CD14-positive monocyte (primary cell): ENCODE results near the gene HACD3. TPM values are rescaled to one million over a fixed set of nuclear protein-coding genes. Genes with fewer than 3 reads are reported as not detected.
"Not testable (repeated sequence)": the region's sequence is repeated elsewhere in the genome, so short reads cannot be mapped to it uniquely, and the experiment has no call there.

Experiments used
- DNase-seq, 3 donors: peaks; one replicate each; pipeline ENCODE4 v3.0.0-alpha.2; 2011 to 2022
- H2AFZ ChIP-seq: 2 replicates; pipeline ENCODE4 v1.6.0; 2012; ENCODE audit warnings: mild to moderate bottlenecking, low read depth, low read length, inconsistent platforms; ENCODE audit not compliant: insufficient read depth, poor library complexity, severe bottlenecking
- H3K27ac ChIP-seq, 2 donors: 1 replicate in 1 of 2; 2 replicates in 1 of 2; pipeline ENCODE4 v1.5.1; 2012 to 2013; ENCODE audit warnings: low read length in 2 of 2, control low read depth in 1 of 2, inconsistent platforms in 1 of 2, low read depth in 1 of 2, mild to moderate bottlenecking in 1 of 2
- H3K27me3 ChIP-seq, 2 donors: one replicate each; pipeline versions ENCODE4 v1.6.0 to v1.6.1; 2011 to 2013; ENCODE audit warnings: low read length in 2 of 2; ENCODE audit not compliant: control insufficient read depth in 2 of 2, insufficient read depth in 2 of 2
- H3K36me3 ChIP-seq, 2 donors: replicated peaks in 1 of 2; 1 replicate in 1 of 2; 2 replicates in 1 of 2; pipeline versions ENCODE4 v1.5.1 to v1.6.1; 2012 to 2013; ENCODE audit warnings: low read length in 2 of 2, control low read depth in 1 of 2, inconsistent platforms in 1 of 2, mild to moderate bottlenecking in 1 of 2; ENCODE audit not compliant: insufficient read depth in 2 of 2, control insufficient read depth in 1 of 2
- H3K4me1 ChIP-seq, 2 donors: 1 replicate in 1 of 2; 2 replicates in 1 of 2; pipeline versions ENCODE4 v1.5.1 to v1.6.1; 2012 to 2013; ENCODE audit warnings: low read length in 2 of 2, control low read depth in 1 of 2, inconsistent platforms in 1 of 2, mild to moderate bottlenecking in 1 of 2, moderate library complexity in 1 of 2; ENCODE audit not compliant: insufficient read depth in 2 of 2, control insufficient read depth in 1 of 2
- H3K4me2 ChIP-seq: replicated peaks from 2 replicates; pipeline ENCODE3; 2012; ENCODE audit warnings: low read length, moderate library complexity, mild to moderate bottlenecking; ENCODE audit not compliant: poor library complexity, severe bottlenecking; ENCODE audit errors: extremely low read depth
- H3K4me3 ChIP-seq, 3 experiments: fragments of 200-600 bp in 1 of 3; sonication (generic) in 1 of 3; replicated peaks in 1 of 3; 1 replicate in 2 of 3; 2 replicates in 1 of 3; pipeline ENCODE4 v1.5.1; 2011 to 2013; ENCODE audit warnings: low read length in 3 of 3, mild to moderate bottlenecking in 3 of 3, control low read depth in 2 of 3, low read depth in 2 of 3, inconsistent platforms in 1 of 3, moderate library complexity in 1 of 3
- H3K79me2 ChIP-seq: 2 replicates; pipeline ENCODE4 v1.6.0; 2012; ENCODE audit warnings: mild to moderate bottlenecking, control low read depth, inconsistent platforms, low read length, moderate library complexity; ENCODE audit not compliant: insufficient read depth
- H3K9ac ChIP-seq: 2 replicates; pipeline ENCODE4 v1.6.0; 2017; ENCODE audit warnings: low read length, mild to moderate bottlenecking; ENCODE audit not compliant: insufficient read depth, poor library complexity, severe bottlenecking
- H3K9me3 ChIP-seq, 2 donors: replicated peaks in 1 of 2; 1 replicate in 1 of 2; 2 replicates in 1 of 2; pipeline versions ENCODE4 v1.5.1 to v1.6.1; 2012 to 2013; ENCODE audit warnings: low read length in 2 of 2, control low read depth in 1 of 2; ENCODE audit not compliant: control insufficient read depth in 1 of 2, insufficient read depth in 1 of 2
- H4K20me1 ChIP-seq: 2 replicates; pipeline ENCODE4 v1.6.0; 2012; ENCODE audit warnings: mild to moderate bottlenecking, low read length, control low read depth, moderate library complexity; ENCODE audit not compliant: insufficient read depth
- H3K27ac Mint-ChIP-seq, 7 donors: one replicate each; pipeline ENCODE4 v1.8.0; 2020; ENCODE audit warnings: mild to moderate bottlenecking in 7 of 7, mixed read lengths in 7 of 7, moderate library complexity in 6 of 7, inconsistent platforms in 2 of 7
- H3K27me3 Mint-ChIP-seq, 3 donors: one replicate each; pipeline ENCODE4 v1.8.0; 2021 to 2022; ENCODE audit warnings: low read depth in 3 of 3, mild to moderate bottlenecking in 3 of 3, mixed read lengths in 3 of 3, moderate library complexity in 3 of 3, inconsistent platforms in 1 of 3
- H3K36me3 Mint-ChIP-seq, 2 donors: one replicate each; pipeline ENCODE4 v1.8.0; 2020; ENCODE audit warnings: mixed read lengths in 2 of 2, inconsistent platforms in 1 of 2, mild to moderate bottlenecking in 1 of 2
- H3K4me1 Mint-ChIP-seq: one replicate; pipeline ENCODE4 v1.8.0; 2020; ENCODE audit warnings: mild to moderate bottlenecking, mixed read lengths
- H3K4me3 Mint-ChIP-seq, 2 donors: one replicate each; pipeline ENCODE4 v1.8.0; 2020; ENCODE audit warnings: mild to moderate bottlenecking in 2 of 2, mixed read lengths in 2 of 2, moderate library complexity in 1 of 2
- H3K9me3 Mint-ChIP-seq, 7 donors: one replicate each; pipeline ENCODE4 v1.8.0; 2020 to 2022; ENCODE audit warnings: mixed read lengths in 7 of 7, mild to moderate bottlenecking in 6 of 7, moderate library complexity in 6 of 7, inconsistent platforms in 2 of 7
- WGBS: methylation state at CpG from one replicate; pipeline ENCODE4 v1.1.5; 2013; ENCODE audit warnings: missing lambda C conversion rate; ENCODE audit not compliant: insufficient coverage; 5-methylcytosine and 5-hydroxymethylcytosine counted together
- intact Hi-C, 2 donors: fragments of 100-400 bp; cut with micrococcal nuclease; formaldehyde crosslinking; loops; one replicate each; pipeline versions ENCODE4 v1.15.0 to v1.15.1; 2023
- polyA plus RNA-seq, 3 donors: library from polyadenylated mRNA; depleted of rRNA in 1 of 3; unstranded in 2 of 3; stranded (reverse) in 1 of 3; fragments of 300-500 nt in 2 of 3; fragments of >200 nt in 1 of 3; fragmentation: Illumina TruSeq in 2 of 3; gene quantifications; 1 replicate in 2 of 3; 2 replicates in 1 of 3; pipeline ENCODE4 v1.2.3, GENCODE V29; 2012 to 2021
- TF ChIP-seq, protein P1 (sequence below): fragments of 200-600 bp; IDR thresholded peaks from one replicate; pipeline ENCODE4 v1.8.0; 2022; ENCODE audit warnings: antibody characterized with exemption, mild to moderate bottlenecking

HACD3 gene
- polyA plus RNA-seq, 3 donors = 2.4 to 12.1 (median 10.8) TPM

DNA sequence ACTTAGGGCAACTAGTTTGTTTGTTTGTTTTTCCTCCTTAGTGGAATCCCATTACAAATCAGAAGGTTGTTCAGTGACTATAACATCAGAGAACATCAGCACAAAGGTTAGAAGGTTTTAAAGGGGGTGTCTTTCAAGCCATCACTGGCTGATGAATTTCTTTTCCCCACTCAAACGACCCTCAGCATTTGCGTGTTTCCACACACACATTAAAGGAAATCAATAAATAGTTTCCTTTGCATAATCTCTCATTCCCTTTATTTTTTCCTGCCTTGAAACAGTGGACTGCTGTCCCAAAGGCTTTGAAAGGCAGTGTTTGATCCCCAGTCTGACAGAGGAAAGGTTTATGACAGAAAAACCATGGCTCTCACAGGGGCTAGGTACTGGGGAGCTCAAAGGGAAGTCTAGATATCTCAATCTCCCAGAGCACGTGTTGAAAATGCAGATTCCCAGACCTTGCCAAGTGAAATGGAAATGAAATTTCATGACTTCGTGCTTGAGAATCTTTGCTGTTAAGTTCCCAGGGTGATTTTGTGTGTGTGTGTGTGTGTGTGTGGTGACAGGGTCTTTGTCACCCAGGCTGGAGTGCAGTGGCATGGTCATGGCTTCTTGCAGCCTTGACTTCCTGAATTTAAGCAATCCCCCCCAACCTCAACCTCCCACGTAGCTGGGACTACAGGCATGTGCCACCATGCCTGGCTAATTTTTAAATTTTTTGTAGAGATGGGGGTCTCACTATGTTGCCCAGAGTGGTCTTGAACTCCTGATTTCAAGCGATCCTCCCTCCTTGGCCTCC is 82.9 kb downstream of the HACD3 start:
- WGBS = 83% methylated on average over 2 of the region's 6 CpGs
- Histone ChIP-seq H2AFZ (no peak overlapping the region), H3K4me2 (no peak overlapping the region), H3K27me3 (no peaks in the 10 kb centered on the region), H3K9me3 (no peaks in the 10 kb centered on the region), H3K27ac (no peak overlapping the region), H3K4me1 (peaks cover 17 to 20% of the 10 kb centered on the region in 2 donors), H3K79me2 (peaks cover 24% of the 10 kb centered on the region), H4K20me1 (no peaks in the 10 kb centered on the region), H3K36me3 (no peaks in the 10 kb centered on the region), H3K4me3 (no peak overlapping the region), H3K9ac (no peak overlapping the region)
- intact Hi-C loops = no loop called here
- TF ChIP-seq, protein P1, sequence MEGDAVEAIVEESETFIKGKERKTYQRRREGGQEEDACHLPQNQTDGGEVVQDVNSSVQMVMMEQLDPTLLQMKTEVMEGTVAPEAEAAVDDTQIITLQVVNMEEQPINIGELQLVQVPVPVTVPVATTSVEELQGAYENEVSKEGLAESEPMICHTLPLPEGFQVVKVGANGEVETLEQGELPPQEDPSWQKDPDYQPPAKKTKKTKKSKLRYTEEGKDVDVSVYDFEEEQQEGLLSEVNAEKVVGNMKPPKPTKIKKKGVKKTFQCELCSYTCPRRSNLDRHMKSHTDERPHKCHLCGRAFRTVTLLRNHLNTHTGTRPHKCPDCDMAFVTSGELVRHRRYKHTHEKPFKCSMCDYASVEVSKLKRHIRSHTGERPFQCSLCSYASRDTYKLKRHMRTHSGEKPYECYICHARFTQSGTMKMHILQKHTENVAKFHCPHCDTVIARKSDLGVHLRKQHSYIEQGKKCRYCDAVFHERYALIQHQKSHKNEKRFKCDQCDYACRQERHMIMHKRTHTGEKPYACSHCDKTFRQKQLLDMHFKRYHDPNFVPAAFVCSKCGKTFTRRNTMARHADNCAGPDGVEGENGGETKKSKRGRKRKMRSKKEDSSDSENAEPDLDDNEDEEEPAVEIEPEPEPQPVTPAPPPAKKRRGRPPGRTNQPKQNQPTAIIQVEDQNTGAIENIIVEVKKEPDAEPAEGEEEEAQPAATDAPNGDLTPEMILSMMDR = no peak
- Mint-ChIP-seq H3K36me3 (no peaks in the 10 kb centered on the region), H3K4me1 (peaks cover 25% of the 10 kb centered on the region), H3K27ac (peak overlapping the region in 1 of 7 donors; percentile 42), H3K27me3 (peaks cover 0 to 1% (median 0%) of the 10 kb centered on the region in 3 donors), H3K9me3 (no peaks in the 10 kb centered on the region), H3K4me3 (no peak overlapping the region)
- DNase-seq = no peak

- no CpG with 5 or more reads among the region's 1 CpG for WGBS
- peaks cover 14% of the 10 kb centered on the region for H3K4me1 Mint-ChIP-seq
- H3K4me1 ChIP-seq, H3K27ac ChIP-seq, H3K36me3 Mint-ChIP-seq, H3K4me3 ChIP-seq, H3K4me2 ChIP-seq, H3K27me3 Mint-ChIP-seq, H3K27me3 ChIP-seq, H2AFZ ChIP-seq, H4K20me1 ChIP-seq, H3K9me3 Mint-ChIP-seq, H3K36me3 ChIP-seq, H3K79me2 ChIP-seq, H3K9me3 ChIP-seq, H3K27ac Mint-ChIP-seq, H3K9ac ChIP-seq, intact Hi-C loops, DNase-seq, H3K4me3 Mint-ChIP-seq: not testable (repeated sequence)
Observed at GRCh38 chr15:65615887-65616286, 85.6 kb downstream of the HACD3 start.
